Colon (tissue), 2 donors: ENCODE measurements around the gene EGFLAM.

Source experiments
- FAIRE-seq: peaks from 2 replicates; lab custom pipeline; 2012; peaks lifted over from hg19 to GRCh38; lab: Jason Lieb, UNC
- donor health status: control.
- donor health status: control.

EGFLAM gene

DNA sequence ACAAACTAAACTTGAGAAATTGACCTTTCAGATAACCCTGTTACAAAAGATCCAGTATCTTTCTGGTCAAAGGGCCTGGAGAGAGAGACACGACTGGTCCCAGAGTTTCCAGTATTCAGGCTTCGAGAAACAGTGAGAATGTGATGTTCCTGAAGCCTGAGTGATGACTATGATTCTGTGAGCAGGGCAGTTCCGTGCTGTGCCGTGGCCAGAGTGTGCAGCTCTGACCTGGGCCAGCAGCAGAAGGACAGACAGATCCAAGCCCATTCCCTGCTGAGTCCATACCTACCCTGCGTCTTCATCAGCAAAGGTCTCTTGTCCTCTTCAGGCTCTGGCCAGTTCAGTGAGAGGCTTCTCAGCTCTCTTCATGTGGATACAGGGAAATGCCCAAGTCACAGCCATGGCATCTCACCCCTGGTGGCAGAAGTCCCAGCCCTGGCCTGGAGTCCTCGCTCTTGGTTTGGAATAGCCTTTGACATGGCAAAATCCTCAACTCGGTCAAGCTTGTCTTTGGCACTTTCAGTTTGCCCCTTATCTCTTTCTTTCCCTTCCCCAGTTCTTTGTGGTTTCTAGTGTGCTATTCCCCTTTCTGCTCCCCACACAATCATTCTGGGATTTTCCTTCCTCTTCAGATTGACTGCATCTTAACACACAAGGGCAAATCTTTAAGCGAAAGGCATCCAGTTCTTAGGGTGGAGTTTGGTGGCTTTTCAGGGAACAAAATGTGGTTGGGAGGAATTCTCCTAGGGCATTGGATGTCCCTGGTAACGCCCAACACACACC, 190.4 kb downstream of the EGFLAM start:
- no peak for FAIRE-seq

DNA sequence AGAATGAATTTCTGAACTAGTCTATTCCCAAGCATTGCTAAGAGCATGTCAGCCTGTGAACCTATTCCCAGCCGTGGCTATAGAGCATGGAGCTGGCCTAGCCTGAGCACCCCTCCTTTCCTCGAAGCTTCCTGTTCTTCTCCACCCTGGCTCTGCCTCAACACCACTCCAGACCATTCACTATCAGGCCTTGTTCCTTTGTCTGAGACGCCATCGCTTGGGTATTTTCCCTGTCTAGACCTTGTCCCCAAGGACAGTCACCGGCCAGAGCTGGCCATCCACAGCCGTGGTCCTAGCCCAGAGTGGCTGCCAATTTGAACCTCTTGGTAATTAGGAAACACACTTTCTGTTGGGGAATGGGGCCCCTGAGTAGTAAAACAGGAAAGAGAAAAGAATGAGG, 192.3 kb downstream of the EGFLAM start:
- FAIRE-seq: no peak

DNA sequence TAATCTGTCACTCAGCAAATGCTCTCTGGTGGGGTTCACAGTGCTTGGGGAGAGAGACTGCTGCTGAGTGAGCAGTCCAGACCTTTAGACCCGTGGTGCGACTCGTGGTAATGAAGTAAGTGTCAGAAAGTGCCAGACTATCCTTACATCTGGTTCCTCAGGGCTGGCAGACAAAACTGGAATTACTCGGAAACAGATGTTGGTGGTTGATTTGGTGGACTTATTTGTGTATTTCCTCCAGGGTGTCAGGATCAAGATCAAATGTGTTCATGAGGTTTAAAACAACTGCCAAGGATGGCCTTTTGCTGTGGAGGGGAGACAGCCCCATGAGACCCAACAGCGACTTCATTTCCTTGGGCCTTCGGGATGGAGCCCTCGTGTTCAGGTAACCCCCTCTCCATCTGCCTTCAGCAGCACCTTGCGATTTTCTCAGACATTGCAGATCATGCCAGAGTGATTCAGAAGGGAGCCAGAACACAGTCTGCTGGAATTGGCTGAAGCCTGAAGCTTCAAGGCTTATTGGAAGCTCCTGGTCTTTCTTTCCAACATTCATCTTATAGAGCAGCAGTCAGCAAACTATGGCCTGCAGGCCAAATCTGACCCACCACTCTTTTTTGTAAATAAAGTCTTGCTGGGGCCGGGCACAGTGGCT, 192.8 kb downstream of the EGFLAM start:
- no peak for FAIRE-seq

DNA sequence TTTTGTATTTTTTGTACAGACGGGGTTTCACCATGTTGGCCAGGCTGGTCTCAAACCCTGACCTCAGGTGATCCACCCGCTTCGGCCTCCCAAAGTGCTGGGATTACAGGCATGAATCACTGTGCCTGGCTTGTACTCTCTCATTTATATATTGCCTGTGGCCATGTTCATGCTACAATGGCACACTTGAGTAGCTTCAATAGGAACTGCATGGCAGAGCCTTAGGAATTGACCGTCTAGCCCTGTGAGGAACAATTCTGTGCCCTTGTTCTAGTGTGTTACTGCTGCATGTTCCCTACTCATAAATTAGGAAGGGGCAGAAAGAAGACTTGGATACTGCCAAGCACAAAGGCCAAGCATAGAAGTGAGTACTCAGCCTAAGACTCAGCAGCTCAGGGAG, 193.8 kb downstream of the EGFLAM start:
- FAIRE-seq: no peak

DNA sequence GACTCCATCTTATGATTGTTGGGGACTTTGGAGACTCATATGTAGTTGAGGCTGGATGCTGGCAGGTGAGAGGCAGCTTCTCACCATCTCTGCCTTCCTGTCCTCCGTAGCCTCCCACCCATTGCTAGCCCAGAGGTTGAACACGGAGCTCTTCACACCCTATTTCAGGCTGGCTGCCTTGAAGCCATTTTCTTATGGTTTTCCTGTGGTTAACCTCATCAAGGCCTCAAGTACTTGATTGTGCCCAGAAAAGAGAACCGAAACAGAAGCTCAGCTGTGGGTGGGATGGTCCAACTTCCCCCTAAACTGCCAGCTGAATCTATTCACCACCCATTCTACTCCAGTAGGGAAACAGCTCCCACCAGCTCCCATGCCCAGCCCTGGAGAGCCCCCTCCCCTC, 195.1 kb downstream of the EGFLAM start:
- FAIRE-seq: no peak

DNA sequence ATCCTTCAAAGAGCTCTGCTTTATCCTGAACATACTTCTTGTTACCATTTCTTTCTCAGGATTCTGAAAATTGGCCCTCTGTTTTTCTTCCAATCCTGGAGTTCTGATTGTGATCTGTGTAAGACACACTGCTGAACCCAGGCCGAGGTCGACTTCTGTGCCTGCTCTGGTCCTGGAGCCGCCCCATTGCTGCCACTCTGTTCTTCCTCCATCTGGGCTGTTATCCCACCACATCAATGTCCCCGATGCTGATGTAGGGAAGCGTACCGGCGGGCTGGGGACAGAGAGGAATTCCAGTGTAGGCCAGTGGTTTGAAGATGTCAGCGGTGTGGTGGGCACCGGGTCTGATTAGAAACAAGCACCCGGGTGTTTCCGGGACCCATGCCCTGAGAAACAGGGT, 195.6 kb downstream of the EGFLAM start:
- FAIRE-seq: no peak

DNA sequence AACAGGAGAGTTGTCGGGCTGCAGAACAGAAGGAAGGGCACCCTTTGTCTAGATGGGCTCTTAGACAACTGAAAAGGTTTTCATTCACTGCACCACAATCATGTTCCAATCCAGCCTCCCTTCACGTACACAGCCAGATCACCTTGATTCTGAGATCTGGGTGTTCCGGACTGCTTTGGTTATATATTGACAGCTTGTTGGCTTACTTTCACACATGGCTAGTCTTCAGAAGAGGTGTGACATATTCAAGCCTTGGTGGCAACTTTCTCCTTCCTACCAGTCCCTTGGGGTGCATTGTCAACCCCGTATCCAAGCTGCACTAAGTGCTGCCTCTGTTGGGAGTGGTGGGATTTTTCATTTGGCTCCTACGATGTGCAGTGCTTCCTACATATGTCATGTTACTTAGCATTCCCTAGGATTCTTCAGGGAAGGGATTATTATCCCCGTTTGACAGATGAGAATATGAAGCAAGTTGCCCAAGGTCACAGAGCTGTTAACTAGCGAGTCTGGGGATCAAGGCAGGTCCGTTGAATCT, 197.5 kb downstream of the EGFLAM start:
- no peak for FAIRE-seq

DNA sequence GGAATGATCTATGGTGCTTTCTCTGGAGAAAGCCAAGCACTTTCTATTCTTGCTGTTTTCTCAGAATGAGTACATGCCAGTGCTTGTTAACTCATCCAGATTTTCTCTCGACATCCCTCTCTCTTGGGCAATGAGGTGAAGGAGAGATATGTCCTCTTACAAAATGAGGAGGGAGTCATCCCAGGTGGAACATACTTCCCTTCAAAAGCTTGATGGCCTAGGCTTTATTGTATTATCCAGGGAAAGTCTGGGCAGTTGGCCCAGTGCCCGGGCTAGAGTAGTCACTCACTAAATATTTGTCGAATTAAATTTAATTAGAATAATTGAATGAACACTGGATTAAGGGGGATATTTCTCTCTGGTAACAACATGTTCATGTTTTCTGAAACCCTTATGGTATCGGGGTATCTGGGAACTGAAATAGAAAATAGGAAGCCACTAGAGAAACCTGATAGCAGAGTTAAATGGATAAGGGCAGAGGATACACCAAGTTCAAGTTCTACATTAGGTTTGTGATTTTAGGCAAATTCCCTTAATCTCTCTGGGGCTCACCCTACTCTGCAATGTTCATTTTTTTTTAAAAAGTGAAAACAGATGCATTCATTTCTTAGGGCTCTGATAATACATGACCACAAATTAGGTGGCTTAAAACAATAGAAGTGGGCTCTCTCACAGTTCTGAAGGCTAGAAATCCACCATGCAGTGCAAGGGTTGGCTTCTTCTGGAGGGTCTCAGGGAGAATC, 198.5 kb downstream of the EGFLAM start:
- FAIRE-seq: no peak

DNA sequence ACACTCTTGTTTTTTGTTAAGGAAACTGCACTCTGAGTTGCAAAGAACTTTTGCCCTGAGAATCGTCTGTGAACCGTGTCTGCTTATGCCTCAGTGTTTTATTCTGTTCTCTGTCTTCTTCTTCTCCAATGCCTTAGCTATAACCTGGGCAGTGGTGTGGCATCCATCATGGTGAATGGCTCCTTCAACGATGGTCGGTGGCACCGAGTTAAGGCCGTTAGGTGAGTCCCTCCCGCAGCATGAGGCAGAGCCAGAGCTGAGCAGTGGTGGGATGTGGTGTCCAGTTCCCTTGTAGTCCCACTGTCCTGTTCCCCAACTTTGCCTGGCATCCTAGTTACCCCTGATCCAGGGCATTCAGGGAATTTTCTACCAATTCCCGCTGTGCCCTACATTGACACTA, 199.8 kb downstream of the EGFLAM start:
- no peak for FAIRE-seq

DNA sequence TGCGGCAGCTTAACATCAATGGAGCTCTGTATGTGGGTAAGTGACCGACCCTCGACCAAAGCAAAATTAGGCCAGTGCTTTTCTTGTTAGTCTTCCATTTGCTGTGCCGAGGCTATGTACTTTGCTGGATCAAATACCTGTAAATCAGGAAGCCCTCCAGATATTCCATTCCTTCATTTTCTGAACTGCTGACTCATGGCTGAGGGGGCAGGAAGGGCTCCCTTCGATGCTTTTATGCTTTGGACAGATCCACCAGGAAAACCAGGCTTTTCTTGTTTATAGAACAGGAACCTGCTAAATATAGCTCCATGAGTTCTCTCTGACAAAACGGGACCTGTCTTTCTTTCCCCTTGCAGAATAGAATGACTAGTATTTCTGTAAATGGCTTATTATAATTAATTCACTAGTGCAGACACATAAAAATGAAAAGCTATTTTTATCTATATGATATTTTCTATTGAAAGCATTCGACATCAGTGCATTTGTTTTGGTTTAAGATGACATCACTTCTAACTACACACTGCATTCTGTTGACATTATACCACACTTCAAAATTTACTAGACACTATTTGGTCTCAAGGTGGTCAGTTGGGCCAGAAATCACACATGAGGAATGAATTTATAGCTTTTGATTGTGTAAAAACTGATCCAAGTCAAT, 204.7 kb downstream of the EGFLAM start:
- FAIRE-seq: no peak

DNA sequence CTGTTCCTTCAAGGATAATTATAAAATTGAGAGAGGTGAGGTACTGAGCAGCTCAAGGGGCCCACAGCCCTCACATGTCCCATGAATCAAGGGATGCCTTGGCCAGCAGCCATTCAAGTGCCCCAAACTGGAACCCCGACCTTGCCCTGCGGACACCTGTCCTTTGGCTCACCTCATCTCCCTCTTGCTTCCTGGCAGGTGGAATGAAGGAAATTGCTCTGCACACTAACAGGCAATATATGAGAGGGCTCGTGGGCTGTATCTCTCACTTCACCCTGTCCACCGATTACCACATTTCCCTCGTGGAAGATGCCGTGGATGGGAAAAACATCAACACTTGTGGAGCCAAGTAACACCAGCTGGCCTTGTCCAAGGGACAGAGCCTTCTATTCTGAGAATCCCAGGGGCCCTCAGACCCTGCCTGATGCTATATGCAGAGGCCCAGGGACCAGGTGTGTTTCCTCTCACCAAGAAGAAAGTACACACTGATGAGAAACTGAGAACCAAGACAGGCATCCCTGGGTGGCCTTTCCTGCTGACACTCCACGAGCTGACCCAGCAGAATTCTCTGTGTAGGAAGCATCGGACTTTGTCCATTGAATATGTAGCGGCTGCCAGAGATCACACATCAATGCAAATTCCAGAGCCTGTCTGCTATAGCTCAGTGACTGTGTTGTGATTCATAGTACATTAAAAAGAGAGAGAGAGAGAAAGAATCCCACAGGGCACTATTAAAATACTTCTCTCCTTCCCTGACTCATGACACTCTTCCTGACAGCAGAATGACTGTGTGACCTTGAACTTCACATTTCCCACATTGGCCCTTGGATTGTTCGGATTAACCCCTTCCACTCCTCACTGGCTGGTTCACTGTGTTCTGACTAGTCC, 205.5 kb downstream of the EGFLAM start:
- FAIRE-seq: no peak

DNA sequence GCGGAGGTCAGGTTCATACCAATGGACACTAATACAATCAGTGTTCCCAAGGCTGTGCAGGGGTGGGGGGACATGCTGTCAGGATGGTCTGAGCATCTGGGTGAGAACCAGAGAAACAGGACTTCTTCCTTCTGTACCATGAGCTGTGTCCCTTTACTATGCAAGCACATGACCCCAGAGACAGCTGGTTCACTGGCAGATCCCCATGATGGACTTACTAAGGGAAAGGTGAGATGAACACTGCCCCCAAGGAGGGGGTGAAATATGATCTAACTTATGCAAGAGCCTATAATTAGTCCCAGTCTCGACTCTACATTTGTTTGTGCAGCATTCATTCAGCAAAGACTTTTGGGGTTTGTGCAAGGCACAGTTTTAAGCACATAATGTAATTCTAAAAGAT, 206.7 kb downstream of the EGFLAM start:
- no peak for FAIRE-seq

DNA sequence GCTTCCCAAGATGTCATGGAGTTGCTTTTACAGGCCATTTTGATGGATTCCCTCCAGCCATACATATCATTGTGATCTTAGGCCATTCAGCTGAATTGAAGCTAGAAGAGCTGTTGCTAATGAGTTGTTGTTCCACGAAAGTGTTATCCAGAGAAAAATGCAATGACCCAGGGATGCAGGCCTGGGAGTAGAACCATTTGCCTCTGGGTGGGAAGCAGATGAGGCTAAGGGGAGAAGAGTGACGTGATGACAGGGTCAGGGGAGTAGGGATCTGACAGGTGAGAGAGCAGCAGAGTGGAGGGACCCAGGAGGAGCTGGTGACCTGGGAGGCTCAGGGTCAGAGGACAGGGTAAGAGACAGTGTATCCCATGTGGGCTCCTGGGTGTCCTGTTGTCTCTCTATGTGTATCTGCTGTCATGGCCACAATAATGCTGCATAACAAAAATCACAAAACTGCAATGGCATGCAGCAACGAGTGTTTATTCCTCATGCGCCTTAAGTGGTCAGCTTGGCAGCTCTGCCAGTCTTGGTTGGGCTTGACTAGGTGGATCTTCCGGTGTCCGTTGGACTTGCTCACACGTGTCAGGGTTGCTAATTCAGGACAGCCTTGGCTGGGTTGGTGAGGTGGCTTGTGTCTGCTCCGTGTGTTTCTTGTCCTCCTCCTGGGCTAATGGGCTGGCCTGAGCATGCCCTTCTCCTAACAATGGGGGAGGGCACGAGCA, 207.5 kb downstream of the EGFLAM start:
- FAIRE-seq: no peak

DNA sequence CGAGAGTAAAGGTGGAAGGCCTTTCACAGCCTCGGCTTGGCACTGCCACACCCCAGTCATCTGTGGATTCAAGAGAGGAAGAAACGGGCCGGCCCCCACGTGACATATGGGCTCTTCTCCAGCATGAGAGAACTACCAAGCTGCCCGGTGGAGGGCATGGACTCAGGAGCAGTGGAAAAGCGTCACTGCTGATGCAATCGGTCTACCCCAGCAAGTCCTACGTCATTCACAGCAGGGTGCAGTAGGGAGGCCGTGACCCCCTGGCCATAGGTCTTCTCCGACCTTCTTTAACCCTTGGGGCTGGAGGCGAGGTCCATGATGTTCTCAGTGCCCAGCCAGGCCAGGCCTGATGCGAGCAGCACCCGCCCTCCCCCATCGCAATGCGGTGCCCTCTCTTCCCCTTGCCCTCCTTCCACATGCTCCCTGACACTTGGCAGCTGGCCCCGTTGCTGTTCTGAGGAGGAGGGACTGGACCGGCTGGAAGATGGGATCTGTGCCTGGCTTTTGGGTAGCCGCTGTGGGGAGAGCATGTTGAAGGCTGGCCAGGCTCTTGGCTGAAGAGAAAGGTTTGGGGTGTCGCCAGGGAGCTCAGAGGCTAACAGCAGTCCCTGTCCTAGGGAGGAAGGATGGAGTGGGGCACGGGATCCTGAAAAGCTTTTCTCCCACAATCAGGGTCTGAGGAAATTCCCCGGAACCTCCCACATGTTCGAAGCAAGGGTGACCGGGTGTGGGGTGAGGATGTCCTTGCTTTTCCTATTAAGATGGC, 208.2 kb downstream of the EGFLAM start:
- FAIRE-seq: no peak

DNA sequence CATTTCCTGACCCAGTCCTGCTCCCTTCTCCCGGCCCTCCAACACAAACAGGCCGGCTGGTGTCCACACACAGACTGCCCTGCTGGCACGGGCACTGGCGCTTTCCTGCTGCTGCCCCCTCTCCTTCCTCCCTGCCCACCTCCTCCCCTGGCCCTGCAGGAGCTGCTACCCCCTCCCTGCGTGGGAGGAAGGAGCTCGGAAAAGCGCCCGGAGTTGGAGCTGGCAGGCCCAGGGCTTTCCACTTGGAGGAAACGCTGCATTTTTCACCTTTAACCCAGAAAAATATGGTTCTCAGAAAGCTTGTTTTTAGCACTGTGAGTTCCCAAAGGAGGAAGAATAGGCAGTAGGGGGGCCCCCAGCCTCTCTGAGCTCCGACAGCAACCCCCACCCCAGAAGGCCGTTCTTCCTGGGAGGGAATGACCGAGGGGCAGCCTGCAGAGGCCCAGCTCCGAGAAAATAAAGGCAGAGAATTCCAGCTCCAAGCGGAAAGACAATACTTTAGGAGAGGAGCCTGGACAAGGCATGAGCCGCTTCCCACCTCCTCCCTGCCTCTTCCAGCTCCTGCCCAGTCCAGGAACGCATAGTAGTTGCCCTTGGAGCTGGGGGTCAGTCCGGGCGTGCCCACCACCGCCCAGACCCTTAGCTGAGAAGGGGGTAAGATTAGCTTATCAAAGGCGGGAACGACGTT, 209.1 kb downstream of the EGFLAM start:
- FAIRE-seq: no peak

DNA sequence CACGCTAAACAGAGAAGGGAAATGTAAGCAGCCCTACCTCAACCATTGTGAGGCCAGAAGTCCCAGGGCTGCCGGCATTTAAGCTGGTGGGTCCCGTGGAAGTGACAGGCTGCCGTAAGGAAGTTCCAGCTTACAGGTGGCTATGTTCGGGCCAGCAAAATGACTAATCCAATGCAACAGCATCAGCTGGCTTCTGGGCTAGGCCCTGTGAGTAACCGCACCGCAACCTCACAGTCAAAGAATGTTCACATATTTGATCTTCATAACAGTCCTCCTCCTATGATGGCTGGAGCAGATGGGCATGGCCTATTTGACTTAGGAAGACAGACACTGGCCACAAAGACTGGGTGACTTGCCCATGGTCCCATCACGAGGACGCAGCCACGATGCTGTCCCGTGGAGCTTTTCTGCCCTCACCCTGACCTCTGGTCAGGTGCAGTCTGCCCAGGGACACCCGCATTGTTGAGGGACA, 209.9 kb downstream of the EGFLAM start:
- no peak for FAIRE-seq

DNA sequence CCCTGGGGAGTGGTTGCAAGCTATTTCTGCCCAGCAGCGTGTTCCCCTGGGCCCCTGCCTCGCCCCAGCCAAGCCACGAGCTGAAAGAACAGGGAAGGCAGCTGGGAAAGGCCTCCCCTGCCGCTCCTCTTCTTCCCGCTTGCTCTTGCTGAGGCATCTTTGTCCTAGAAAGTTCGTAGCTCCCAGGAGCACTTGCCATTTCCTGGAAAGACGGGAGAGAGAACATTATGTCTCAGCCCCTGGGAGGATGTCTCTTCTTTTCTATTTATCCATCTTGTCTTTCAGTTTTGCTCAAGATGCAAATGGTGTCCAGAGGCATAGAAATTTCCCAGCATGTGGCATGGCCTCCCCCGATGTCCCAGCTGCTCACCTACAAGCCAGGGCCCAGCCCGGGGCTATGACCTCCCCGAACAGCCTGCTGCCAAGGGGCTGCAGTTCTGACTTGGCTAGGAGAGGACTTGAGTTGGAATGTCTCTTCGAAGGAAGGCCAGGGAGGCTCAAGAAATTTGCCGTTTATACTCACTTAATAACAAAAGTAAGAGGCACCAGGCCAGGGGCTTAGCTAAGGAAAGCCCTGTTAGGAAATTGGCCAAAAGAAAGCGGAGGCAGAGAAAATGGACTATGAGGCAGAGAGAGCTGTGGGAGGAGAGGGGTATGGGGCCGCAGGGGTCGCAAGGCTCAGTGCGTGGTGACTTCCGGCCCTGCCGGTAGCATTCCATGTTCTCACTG, 210.8 kb downstream of the EGFLAM start:
- FAIRE-seq: no peak

DNA sequence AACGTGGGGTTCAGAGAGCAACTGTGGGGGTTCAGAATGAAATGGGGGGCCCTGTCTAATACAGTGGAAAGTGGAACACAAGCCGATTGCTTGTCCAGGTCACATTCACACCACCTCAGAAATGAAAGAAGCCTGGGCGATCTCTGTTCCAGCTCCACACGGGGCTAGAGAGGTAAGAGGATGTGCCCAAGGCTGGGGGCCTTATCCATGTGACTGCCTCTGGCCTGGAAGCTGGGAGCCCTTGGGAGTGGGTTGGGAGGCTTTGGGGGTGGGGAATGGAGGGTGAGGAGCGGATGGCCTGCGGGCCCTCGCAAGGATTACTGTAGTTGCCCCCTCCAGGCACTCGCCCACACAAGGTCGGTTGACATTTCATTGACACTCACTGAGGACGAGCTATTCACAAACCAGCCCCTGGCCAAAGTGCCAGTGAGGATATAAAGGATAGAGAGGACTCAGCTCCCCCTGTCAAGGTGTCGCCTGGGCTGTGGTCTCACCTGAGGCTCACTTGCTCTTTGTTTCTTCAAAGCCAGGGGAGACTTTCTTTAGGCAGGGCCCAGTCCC, 211.4 kb downstream of the EGFLAM start:
- FAIRE-seq: no peak
